Neural progenitor cell (in vitro differentiated cells): ENCODE results near the gene UPP1. TPM values are rescaled to one million over a fixed set of nuclear protein-coding genes. Genes with fewer than 3 reads are reported as not detected.

Experiments
- DNase-seq: peaks from one replicate; pipeline ENCODE4 v3.0.0-alpha.2; 2016; ENCODE audit warnings: low spot score
- H2AFZ ChIP-seq: fragments of 200-600 bp; sonication (generic); replicated peaks from 2 replicates; pipeline ENCODE4 v1.6.1; 2016; ENCODE audit warnings: antibody characterized with exemption
- H3F3A ChIP-seq: fragments of 200-600 bp; sonication (generic); 2 replicates; pipeline ENCODE4 v1.6.1; 2016; ENCODE audit warnings: antibody characterized with exemption, low read depth
- H3K27ac ChIP-seq: fragments of 200-600 bp; sonication (generic); 2 replicates; pipeline ENCODE4 v1.5.1; 2016; ENCODE audit warnings: mild to moderate bottlenecking
- H3K27me3 ChIP-seq: fragments of 200-600 bp; sonication (generic); 2 replicates; pipeline ENCODE4 v1.6.1; 2016; ENCODE audit warnings: mild to moderate bottlenecking, moderate library complexity
- H3K36me3 ChIP-seq: fragments of 200-600 bp; sonication (generic); 2 replicates; pipeline ENCODE4 v1.5.1; 2016
- H3K4me1 ChIP-seq: fragments of 200-600 bp; sonication (generic); 2 replicates; pipeline ENCODE4 v1.6.1; 2016; ENCODE audit warnings: mixed run types
- H3K4me2 ChIP-seq: fragments of 200-600 bp; sonication (generic); 2 replicates; pipeline ENCODE4 v1.6.1; 2016
- H3K4me3 ChIP-seq: fragments of 200-600 bp; sonication (generic); 2 replicates; pipeline ENCODE4 v1.5.1; 2016
- H3K79me2 ChIP-seq: fragments of 200-600 bp; sonication (generic); 2 replicates; pipeline ENCODE4 v1.6.1; 2016; ENCODE audit warnings: low read depth
- H3K9ac ChIP-seq: fragments of 200-600 bp; sonication (generic); 2 replicates; pipeline ENCODE4 v1.6.1; 2016
- H3K9me3 ChIP-seq: fragments of 200-600 bp; sonication (generic); 2 replicates; pipeline ENCODE4 v1.5.1; 2016; ENCODE audit warnings: low read depth
- H4K20me1 ChIP-seq: fragments of 200-600 bp; sonication (generic); 2 replicates; pipeline ENCODE4 v1.6.1; 2016; ENCODE audit warnings: low read depth
- H3K27ac Mint-ChIP-seq: 3 replicates; pipeline ENCODE4 v1.8.0; 2021; ENCODE audit warnings: mixed read lengths
- H3K27me3 Mint-ChIP-seq: 2 replicates; pipeline ENCODE4 v1.8.0; 2022; ENCODE audit warnings: low read depth, mild to moderate bottlenecking, inconsistent platforms, moderate library complexity, mixed read lengths; ENCODE audit not compliant: insufficient read depth
- H3K36me3 Mint-ChIP-seq: 3 replicates; pipeline ENCODE4 v1.8.0; 2021; ENCODE audit warnings: mixed read lengths
- H3K4me1 Mint-ChIP-seq: 3 replicates; pipeline ENCODE4 v1.8.0; 2021; ENCODE audit warnings: mixed read lengths
- H3K4me3 Mint-ChIP-seq: 3 replicates; pipeline ENCODE4 v1.8.0; 2021; ENCODE audit warnings: mild to moderate bottlenecking, moderate library complexity, mixed read lengths
- H3K9me3 Mint-ChIP-seq: 3 replicates; pipeline ENCODE4 v1.8.0; 2020; ENCODE audit warnings: mixed read lengths
- CTCF ChIP-seq: fragments of 200-600 bp; sonication (generic); IDR thresholded peaks from 2 replicates; pipeline ENCODE4 v1.5.1; 2017; ENCODE audit warnings: antibody characterized with exemption, mild to moderate bottlenecking
- EZH2 ChIP-seq: fragments of 200-600 bp; sonication (generic); IDR thresholded peaks from 2 replicates; pipeline ENCODE4 v1.6.1; 2017; ENCODE audit warnings: antibody characterized with exemption, mild to moderate bottlenecking, moderate library complexity
- EZH2phosphoT487 ChIP-seq: fragments of 200-600 bp; sonication (generic); IDR thresholded peaks from 2 replicates; pipeline ENCODE4 v1.6.1; 2017; ENCODE audit warnings: antibody characterized with exemption
- total RNA-seq: library from RNA; depleted of rRNA; stranded (reverse); fragments of >200 nt; gene quantifications from 2 replicates; pipeline ENCODE4 v1.2.3, GENCODE V29; 2015; ENCODE audit warnings: low replicate concordance

The UPP1 gene
- total RNA-seq, 1 donor from 2014 or later, result 11.2 TPM

- Mint-ChIP-seq H3K27ac (no peak overlapping the region), H3K27me3 (peaks cover 10% of the 10 kb centered on the region), H3K4me1 (no peaks in the 10 kb centered on the region), H3K9me3 (peaks cover 9% of the 10 kb centered on the region), H3K36me3 (no peaks in the 10 kb centered on the region), H3K4me3 (no peak overlapping the region)
- Histone ChIP-seq H3K9ac (no peak overlapping the region), H3K4me3 (no peak overlapping the region), H3K36me3 (no peaks in the 10 kb centered on the region), H3K27ac (no peak overlapping the region), H2AFZ (no peak overlapping the region), H4K20me1 (no peaks in the 10 kb centered on the region), H3K4me1 (no peaks in the 10 kb centered on the region), H3K9me3 (no peaks in the 10 kb centered on the region), H3K4me2 (no peak overlapping the region), H3K27me3 (no peaks in the 10 kb centered on the region), H3K79me2 (no peaks in the 10 kb centered on the region), H3F3A (no peaks in the 10 kb centered on the region)
- DNase-seq, result no peak
- TF ChIP-seq EZH2 (no peak), EZH2phosphoT487 (no peak), CTCF (no peak)
These were observed 36.3 kb upstream of the UPP1 start for GRCh38 chr7:48052748-48053147.

GRCh38 chr7:48053736-48054135 is 35.3 kb upstream of the UPP1 start:
- Histone ChIP-seq H3K9me3 (no peaks in the 10 kb centered on the region), H3F3A (no peaks in the 10 kb centered on the region), H3K4me1 (no peaks in the 10 kb centered on the region), H4K20me1 (no peaks in the 10 kb centered on the region), H3K4me2 (no peak overlapping the region), H3K36me3 (no peaks in the 10 kb centered on the region), H3K4me3 (no peak overlapping the region), H3K27me3 (no peaks in the 10 kb centered on the region), H3K9ac (no peak overlapping the region), H3K79me2 (no peaks in the 10 kb centered on the region), H3K27ac (no peak overlapping the region), H2AFZ (no peak overlapping the region)
- peaks cover 11% of the 10 kb centered on the region for H3K9me3 Mint-ChIP-seq
- DNase-seq, result no peak
- H3K4me3 Mint-ChIP-seq, result no peak overlapping the region
- no peaks in the 10 kb centered on the region for H3K4me1 Mint-ChIP-seq
- no peak overlapping the region for H3K27ac Mint-ChIP-seq
- H3K27me3 Mint-ChIP-seq, result peaks cover 7% of the 10 kb centered on the region
- TF ChIP-seq CTCF, result no peak
- TF ChIP-seq EZH2phosphoT487, result no peak
- TF ChIP-seq EZH2, result no peak
- no peaks in the 10 kb centered on the region for H3K36me3 Mint-ChIP-seq

- no peak overlapping the region for H3K27ac ChIP-seq
- no peaks in the 10 kb centered on the region for H4K20me1 ChIP-seq
- no peaks in the 10 kb centered on the region for H3K36me3 ChIP-seq
- Mint-ChIP-seq H3K27me3 (peaks cover 2% of the 10 kb centered on the region), H3K9me3 (peaks cover 14% of the 10 kb centered on the region), H3K4me3 (no peak overlapping the region), H3K4me1 (peaks cover 4% of the 10 kb centered on the region), H3K36me3 (no peaks in the 10 kb centered on the region), H3K27ac (no peak overlapping the region)
- no peak for TF ChIP-seq EZH2
- TF ChIP-seq CTCF, result no peak
- no peak for TF ChIP-seq EZH2phosphoT487
- DNase-seq, result no peak
- H3K9ac ChIP-seq, result no peak overlapping the region
- H2AFZ ChIP-seq, result no peak overlapping the region
- no peak overlapping the region for H3K4me2 ChIP-seq
- H3F3A ChIP-seq, result no peaks in the 10 kb centered on the region
- no peaks in the 10 kb centered on the region for H3K79me2 ChIP-seq
- H3K9me3 ChIP-seq, result no peaks in the 10 kb centered on the region
- H3K4me1 ChIP-seq, result no peaks in the 10 kb centered on the region
- no peak overlapping the region for H3K4me3 ChIP-seq
- H3K27me3 ChIP-seq, result no peaks in the 10 kb centered on the region
These were observed 30.1 kb upstream of the UPP1 start for GRCh38 chr7:48058990-48059389.

- H3K27ac ChIP-seq, result no peak overlapping the region
- Mint-ChIP-seq H3K9me3 (peaks cover 18% of the 10 kb centered on the region), H3K4me1 (peaks cover 4% of the 10 kb centered on the region), H3K27ac (no peak overlapping the region), H3K27me3 (peaks cover 2% of the 10 kb centered on the region), H3K4me3 (no peak overlapping the region), H3K36me3 (no peaks in the 10 kb centered on the region)
- no peaks in the 10 kb centered on the region for H4K20me1 ChIP-seq
- H3K27me3 ChIP-seq, result no peaks in the 10 kb centered on the region
- no peaks in the 10 kb centered on the region for H3F3A ChIP-seq
- no peak overlapping the region for H3K4me2 ChIP-seq
- no peak for TF ChIP-seq CTCF
- TF ChIP-seq EZH2phosphoT487, result no peak
- TF ChIP-seq EZH2, result no peak
- no peaks in the 10 kb centered on the region for H3K4me1 ChIP-seq
- no peak for DNase-seq
- H3K4me3 ChIP-seq, result no peak overlapping the region
- no peaks in the 10 kb centered on the region for H3K79me2 ChIP-seq
- H2AFZ ChIP-seq, result no peak overlapping the region
- no peaks in the 10 kb centered on the region for H3K36me3 ChIP-seq
- H3K9me3 ChIP-seq, result no peaks in the 10 kb centered on the region
- H3K9ac ChIP-seq, result no peak overlapping the region
These were observed 29.4 kb upstream of the UPP1 start for GRCh38 chr7:48059706-48060105.
